Neural crest cell (in vitro differentiated cells): Measurements from ENCODE around the gene ADK. TPM values are rescaled to one million over a fixed set of nuclear protein-coding genes. Genes with fewer than 3 reads are reported as not detected.
"Not testable (repeated sequence)": the region's sequence is repeated elsewhere in the genome, so short reads cannot be mapped to it uniquely, and the experiment has no call there.

ENCODE experiments used
- DNase-seq: peaks from one replicate; pipeline ENCODE4 v3.0.0; 2021; ENCODE audit warnings: low read depth, mixed read lengths, low spot score
- H3K27ac Mint-ChIP-seq: one replicate; pipeline ENCODE4 v1.8.0; 2021; ENCODE audit warnings: mild to moderate bottlenecking, mixed read lengths; ENCODE audit not compliant: unreplicated experiment
- H3K27me3 Mint-ChIP-seq: 2 replicates; pipeline ENCODE4 v1.8.0; 2021; ENCODE audit warnings: low read depth, mild to moderate bottlenecking, mixed read lengths
- H3K36me3 Mint-ChIP-seq: 2 replicates; pipeline ENCODE4 v1.8.0; 2021; ENCODE audit warnings: low read depth, mild to moderate bottlenecking, mixed read lengths
- H3K4me1 Mint-ChIP-seq: 2 replicates; pipeline ENCODE4 v1.8.0; 2021; ENCODE audit warnings: mixed read lengths
- H3K4me3 Mint-ChIP-seq: one replicate; pipeline ENCODE4 v1.8.0; 2021; ENCODE audit warnings: mild to moderate bottlenecking, mixed read lengths
- H3K9me3 Mint-ChIP-seq: 2 replicates; pipeline ENCODE4 v1.8.0; 2021; ENCODE audit warnings: mixed read lengths
- CTCF ChIP-seq: fragments of 200-600 bp; sonication (generic); conservative IDR thresholded peaks from 2 replicates; pipeline ENCODE4 v1.5.0; 2021; ENCODE audit warnings: antibody characterized with exemption, mild to moderate bottlenecking
- total RNA-seq: library from RNA; stranded (reverse); gene quantifications from 2 replicates; pipeline ENCODE4 v1.2.1, GENCODE V29; 2021

Gene ADK
- total RNA-seq, 1 donor from 2014 or later: 35.6 TPM

GRCh38 chr10:74558897-74559296, 407.9 kb downstream of the ADK start:
- Mint-ChIP-seq H3K27me3 (no peaks in the 10 kb centered on the region), H3K4me1 (peaks cover 4% of the 10 kb centered on the region), H3K9me3 (no peaks in the 10 kb centered on the region), H3K27ac (no peak overlapping the region), H3K4me3 (no peak overlapping the region), H3K36me3 (no peaks in the 10 kb centered on the region)
- no peak for DNase-seq
- TF ChIP-seq CTCF: no peak

GRCh38 chr10:74568896-74569295, 417.9 kb downstream of the ADK start:
- not testable (repeated sequence) for H3K4me1 Mint-ChIP-seq, DNase-seq, H3K9me3 Mint-ChIP-seq, H3K27me3 Mint-ChIP-seq, H3K27ac Mint-ChIP-seq, H3K4me3 Mint-ChIP-seq
- H3K36me3 Mint-ChIP-seq: peaks cover 15% of the 10 kb centered on the region

- DNase-seq, H3K27me3 Mint-ChIP-seq, H3K4me3 Mint-ChIP-seq, H3K9me3 Mint-ChIP-seq, H3K4me1 Mint-ChIP-seq, H3K27ac Mint-ChIP-seq: not testable (repeated sequence)
- peaks cover 26% of the 10 kb centered on the region for H3K36me3 Mint-ChIP-seq
These were observed 422.5 kb downstream of the ADK start for GRCh38 chr10:74573497-74573896.

- H3K4me1 Mint-ChIP-seq: peaks cover 4% of the 10 kb centered on the region
- peaks cover 26% of the 10 kb centered on the region for H3K36me3 Mint-ChIP-seq
- no peak for TF ChIP-seq CTCF
- H3K27me3 Mint-ChIP-seq: no peaks in the 10 kb centered on the region
- peaks cover 2% of the 10 kb centered on the region for H3K9me3 Mint-ChIP-seq
- no peak overlapping the region for H3K4me3 Mint-ChIP-seq
- no peak overlapping the region for H3K27ac Mint-ChIP-seq
- DNase-seq: no peak
These were observed 424.2 kb downstream of the ADK start for GRCh38 chr10:74575191-74575720.

- Mint-ChIP-seq H3K36me3 (peaks cover 30% of the 10 kb centered on the region), H3K27ac (no peak overlapping the region), H3K4me3 (no peak overlapping the region), H3K4me1 (peaks cover 4% of the 10 kb centered on the region), H3K9me3 (peaks cover 5% of the 10 kb centered on the region), H3K27me3 (no peaks in the 10 kb centered on the region)
- no peak for TF ChIP-seq CTCF
- no peak for DNase-seq
These were observed 424.9 kb downstream of the ADK start for GRCh38 chr10:74575912-74576311.

- Mint-ChIP-seq H3K27me3 (no peaks in the 10 kb centered on the region), H3K27ac (no peak overlapping the region), H3K9me3 (peaks cover 10% of the 10 kb centered on the region), H3K36me3 (peaks cover 30% of the 10 kb centered on the region), H3K4me1 (peaks cover 4% of the 10 kb centered on the region), H3K4me3 (no peak overlapping the region)
- no peak for TF ChIP-seq CTCF
- no peak for DNase-seq
These were observed 425.6 kb downstream of the ADK start for GRCh38 chr10:74576586-74576985.

- not testable (repeated sequence) for H3K9me3 Mint-ChIP-seq, H3K4me1 Mint-ChIP-seq, H3K4me3 Mint-ChIP-seq, H3K27ac Mint-ChIP-seq, DNase-seq, H3K27me3 Mint-ChIP-seq
- peaks cover 16% of the 10 kb centered on the region for H3K36me3 Mint-ChIP-seq
These were observed 429.4 kb downstream of the ADK start for GRCh38 chr10:74580438-74580837.
